Smooth muscle cell (in vitro differentiated cells): Measurements from ENCODE around the gene ZFP42. TPM values are rescaled to one million over a fixed set of nuclear protein-coding genes. Genes with fewer than 3 reads are reported as not detected.
"Not testable (repeated sequence)": the region's sequence is repeated elsewhere in the genome, so short reads cannot be mapped to it uniquely, and the experiment has no call there.

Experiments used
- DNase-seq: peaks from one replicate; lab custom pipeline; 2025; ENCODE audit not compliant: unreplicated experiment; lab: John Stamatoyannopoulos, UW
- H2AFZ ChIP-seq: fragments of 200-600 bp; sonication (generic); 2 replicates; pipeline ENCODE4 v1.6.0; 2016; ENCODE audit warnings: antibody characterized with exemption, low read depth, mild to moderate bottlenecking
- H3F3A ChIP-seq: fragments of 200-600 bp; sonication (generic); 2 replicates; pipeline ENCODE4 v1.6.0; 2017; ENCODE audit warnings: antibody characterized with exemption, low read depth
- H3K27ac ChIP-seq: fragments of 200-600 bp; sonication (generic); 2 replicates; pipeline ENCODE4 v1.5.1; 2016; ENCODE audit warnings: low read depth, mild to moderate bottlenecking
- H3K27me3 ChIP-seq: fragments of 200-600 bp; sonication (generic); 2 replicates; pipeline ENCODE4 v1.6.1; 2016; ENCODE audit warnings: low read depth, mild to moderate bottlenecking
- H3K36me3 ChIP-seq: fragments of 200-600 bp; sonication (generic); 2 replicates; pipeline ENCODE4 v1.5.1; 2016; ENCODE audit warnings: low read depth
- H3K4me1 ChIP-seq: fragments of 200-600 bp; sonication (generic); 2 replicates; pipeline ENCODE4 v1.5.1; 2016; ENCODE audit warnings: low read depth
- H3K4me2 ChIP-seq: fragments of 200-600 bp; sonication (generic); 2 replicates; pipeline ENCODE4 v1.6.0; 2016; ENCODE audit warnings: mild to moderate bottlenecking
- H3K4me3 ChIP-seq: fragments of 200-600 bp; sonication (generic); 2 replicates; pipeline ENCODE4 v1.5.1; 2016; ENCODE audit warnings: mild to moderate bottlenecking
- H3K79me2 ChIP-seq: fragments of 200-600 bp; sonication (generic); 2 replicates; pipeline ENCODE4 v1.6.0; 2016; ENCODE audit warnings: low read depth, mild to moderate bottlenecking
- H3K9ac ChIP-seq: fragments of 200-600 bp; sonication (generic); 2 replicates; pipeline ENCODE4 v1.6.0; 2016; ENCODE audit warnings: low read depth
- H3K9me3 ChIP-seq: fragments of 200-600 bp; sonication (generic); replicated peaks from 2 replicates; pipeline ENCODE4 v1.5.1; 2016; ENCODE audit warnings: low read depth
- H4K20me1 ChIP-seq: fragments of 200-600 bp; sonication (generic); 2 replicates; pipeline ENCODE4 v1.6.0; 2016; ENCODE audit warnings: low read depth
- CTCF ChIP-seq: fragments of 200-600 bp; sonication (generic); IDR thresholded peaks from 2 replicates; pipeline ENCODE4 v1.5.1; 2017; ENCODE audit warnings: borderline replicate concordance, mild to moderate bottlenecking, antibody characterized with exemption; ENCODE audit not compliant: insufficient read depth, poor library complexity, severe bottlenecking
- WGBS: methylation state at CpG from one replicate; pipeline ENCODE4 v1.1.7; 2016; ENCODE audit warnings: low lambda C conversion rate; 5-methylcytosine and 5-hydroxymethylcytosine counted together
- polyA plus RNA-seq: library from polyadenylated mRNA; unstranded; fragments of >200 nt; fragmentation: Nextera tagmentation; extraction: Ambion mirVana; gene quantifications from 2 replicates; pipeline ENCODE4 v1.2.1, GENCODE V29; 2016
- total RNA-seq: library from RNA; depleted of rRNA; stranded (reverse); fragments of >200 nt; gene quantifications from 2 replicates; pipeline ENCODE4 v1.2.3, GENCODE V29; 2014

The ZFP42 gene
- total and polyA plus RNA-seq, 2 experiments from 2014 or later = 15.7 to 30.4 TPM

- Histone ChIP-seq H3K4me3 (no peak overlapping the region), H3K9ac (no peak overlapping the region), H3K9me3 (no peaks in the 10 kb centered on the region), H3K27ac (no peak overlapping the region), H3K4me2 (no peak overlapping the region), H2AFZ (no peak overlapping the region), H3K27me3 (no peaks in the 10 kb centered on the region), H3K4me1 (no peaks in the 10 kb centered on the region), H4K20me1 (no peaks in the 10 kb centered on the region), H3K36me3 (no peaks in the 10 kb centered on the region), H3K79me2 (peaks cover 3% of the 10 kb centered on the region), H3F3A (no peaks in the 10 kb centered on the region)
- DNase-seq = no peak
- WGBS = 72% methylated on average over 5 of the region's 5 CpGs
- TF ChIP-seq CTCF = no peak
Observed at GRCh38 chr4:187992971-187993370, 2.6 kb upstream of the ZFP42 start.

- no peaks in the 10 kb centered on the region for H3K9me3 ChIP-seq
- peaks cover 7% of the 10 kb centered on the region for H3F3A ChIP-seq
- H3K9ac ChIP-seq = no peak overlapping the region
- no peaks in the 10 kb centered on the region for H3K36me3 ChIP-seq
- no peaks in the 10 kb centered on the region for H3K27me3 ChIP-seq
- no peak for DNase-seq
- H4K20me1 ChIP-seq = peaks cover 4% of the 10 kb centered on the region
- peak; percentile 58 for TF ChIP-seq CTCF
- H3K27ac ChIP-seq = no peak overlapping the region
- peak overlapping the region; percentile 2 for H2AFZ ChIP-seq
- WGBS = 40% methylated on average over 6 of the region's 6 CpGs
- no peak overlapping the region for H3K4me3 ChIP-seq
- no peak overlapping the region for H3K4me2 ChIP-seq
- peaks cover 6% of the 10 kb centered on the region for H3K4me1 ChIP-seq
- H3K79me2 ChIP-seq = peaks cover 3% of the 10 kb centered on the region
Observed at GRCh38 chr4:187993827-187994226, 1.7 kb upstream of the ZFP42 start.

GRCh38 chr4:187996502-187997177 is 1.1 kb downstream of the ZFP42 start:
- peaks cover 22% of the 10 kb centered on the region for H3K79me2 ChIP-seq
- H3K27me3 ChIP-seq = no peaks in the 10 kb centered on the region
- peak overlapping the region; percentile 85 for H3K4me2 ChIP-seq
- no peak for DNase-seq
- TF ChIP-seq CTCF = no peak
- no peak overlapping the region for H3K9ac ChIP-seq
- H3K27ac ChIP-seq = no peak overlapping the region
- H3K9me3 ChIP-seq = no peaks in the 10 kb centered on the region
- H3F3A ChIP-seq = peaks cover 11% of the 10 kb centered on the region
- 8% methylated on average over 34 of the region's 34 CpGs for WGBS
- H2AFZ ChIP-seq = peak overlapping the region; percentile 62
- peaks cover 4% of the 10 kb centered on the region for H4K20me1 ChIP-seq
- H3K4me1 ChIP-seq = peaks cover 7% of the 10 kb centered on the region
- H3K36me3 ChIP-seq = no peaks in the 10 kb centered on the region
- peak overlapping the region; percentile 51 for H3K4me3 ChIP-seq

GRCh38 chr4:187997991-187998390 is 2.4 kb downstream of the ZFP42 start:
- WGBS = 39% methylated on average over 15 of the region's 15 CpGs
- not testable (repeated sequence) for H3K4me1 ChIP-seq, H3K36me3 ChIP-seq, H4K20me1 ChIP-seq, H3K9me3 ChIP-seq, DNase-seq, H3K27me3 ChIP-seq
- Histone ChIP-seq H3K27ac (peak overlapping the region; percentile 78), H3K4me2 (peak overlapping the region; percentile 85), H2AFZ (peak overlapping the region; percentile 26), H3K9ac (peak overlapping the region; percentile 53), H3K4me3 (peak overlapping the region; percentile 51), H3F3A (peaks cover 11% of the 10 kb centered on the region), H3K79me2 (peaks cover 22% of the 10 kb centered on the region)
